GM21447 (cell line): ENCODE results near the gene WDR5B.

ENCODE experiments used
- ATAC-seq: cut with Tn5 transposase; IDR thresholded peaks from one replicate; pipeline ENCODE4 v1.9.1; 2021; ENCODE audit not compliant: unreplicated experiment

Gene WDR5B

DNA sequence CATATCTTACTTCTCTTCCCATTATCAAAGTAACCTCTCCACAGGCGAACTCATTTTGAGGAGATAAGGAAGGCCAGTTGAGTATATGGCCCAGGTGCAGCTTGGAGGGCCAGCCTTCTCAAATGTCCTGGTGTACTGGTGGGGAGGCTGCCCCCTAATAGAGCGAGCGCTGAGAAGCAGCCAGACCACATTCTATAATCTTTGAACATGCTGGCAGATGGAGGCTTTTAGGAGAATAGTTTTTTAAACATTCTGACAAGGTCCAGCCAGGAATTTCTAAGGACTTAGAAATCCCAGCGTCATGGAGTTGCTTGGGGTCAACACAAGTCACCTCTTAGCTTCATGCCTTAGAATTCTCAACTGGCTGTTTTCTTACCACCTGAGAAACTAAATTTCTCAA lies 5.8 kb downstream of the WDR5B start:
- ATAC-seq, result no peak

DNA sequence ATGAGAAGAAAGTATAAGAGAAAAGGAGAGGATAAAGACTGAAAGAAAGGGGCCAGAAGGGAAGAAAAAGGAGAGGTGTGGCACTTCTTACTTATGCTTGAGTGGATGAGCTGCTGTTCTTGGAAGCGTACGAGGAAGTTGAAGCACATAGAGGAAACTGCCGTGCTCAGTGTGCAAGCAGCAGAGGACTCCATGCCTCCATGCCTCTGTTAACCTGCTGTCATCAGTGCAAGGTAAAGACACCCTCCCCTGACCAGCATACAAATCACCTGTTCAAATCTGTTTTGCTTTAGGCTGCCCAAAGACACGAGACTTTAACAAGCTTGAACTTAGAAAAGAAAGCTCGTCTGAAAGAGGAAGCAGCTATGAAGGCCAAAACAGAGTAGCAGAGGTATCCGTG lies 6.4 kb downstream of the WDR5B start:
- ATAC-seq, result no peak

DNA sequence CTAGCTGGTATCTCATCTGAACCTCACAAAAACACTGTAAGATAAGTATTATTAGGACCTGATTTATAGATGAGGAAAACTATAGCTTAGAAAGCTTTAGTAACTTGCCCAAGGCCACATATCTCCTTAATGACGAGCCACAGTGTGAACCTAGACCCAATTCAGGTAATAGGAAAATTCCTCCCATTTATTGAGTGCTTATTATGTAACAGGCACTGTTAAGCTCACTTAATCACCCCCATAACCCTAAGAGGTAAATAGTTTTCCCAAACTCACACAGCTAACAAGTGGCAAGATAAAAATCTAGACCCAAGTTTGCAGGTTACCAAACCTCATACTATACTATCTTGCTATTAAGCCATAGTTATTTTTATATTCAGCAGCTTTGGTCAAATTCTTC lies 7.9 kb downstream of the WDR5B start:
- ATAC-seq, result no peak

DNA sequence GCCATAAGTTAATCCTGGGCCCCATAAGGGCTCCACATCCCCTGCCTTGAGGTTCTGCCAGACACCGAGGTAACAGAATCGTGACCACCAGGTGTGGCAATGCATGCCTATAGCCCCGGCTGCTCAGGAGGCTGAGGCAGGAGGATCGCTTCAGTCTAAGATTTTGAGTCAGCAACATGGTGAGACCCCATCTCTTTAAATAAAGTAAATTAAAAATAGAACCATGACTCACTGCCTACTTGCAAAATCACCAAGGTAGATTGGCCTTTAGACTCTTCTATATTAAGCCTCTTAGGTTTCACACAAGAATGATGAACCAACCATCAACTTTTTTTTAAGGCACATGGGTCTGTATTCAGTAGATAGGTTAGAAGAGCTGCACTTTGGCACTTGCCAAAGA lies 9.7 kb downstream of the WDR5B start:
- no peak for ATAC-seq

DNA sequence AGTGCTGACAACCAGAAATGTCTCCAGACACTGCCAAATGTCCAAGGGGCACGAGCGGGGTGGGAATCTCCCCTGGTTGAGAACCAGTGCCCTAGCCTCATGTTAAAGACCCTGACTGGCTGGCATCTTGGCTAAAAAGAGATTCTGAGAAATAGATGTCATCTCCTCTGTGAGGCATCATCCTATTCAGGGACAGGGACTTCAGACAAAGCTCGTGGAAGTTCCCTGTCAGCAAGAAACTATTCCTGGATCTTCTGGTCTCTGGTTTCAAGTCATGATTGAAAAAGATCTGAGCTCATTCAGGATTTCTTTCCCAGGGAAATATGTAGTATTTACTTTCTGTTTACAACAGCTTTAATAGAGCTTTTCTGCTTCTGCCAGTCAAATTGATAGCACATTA lies 10.8 kb downstream of the WDR5B start:
- no peak for ATAC-seq

DNA sequence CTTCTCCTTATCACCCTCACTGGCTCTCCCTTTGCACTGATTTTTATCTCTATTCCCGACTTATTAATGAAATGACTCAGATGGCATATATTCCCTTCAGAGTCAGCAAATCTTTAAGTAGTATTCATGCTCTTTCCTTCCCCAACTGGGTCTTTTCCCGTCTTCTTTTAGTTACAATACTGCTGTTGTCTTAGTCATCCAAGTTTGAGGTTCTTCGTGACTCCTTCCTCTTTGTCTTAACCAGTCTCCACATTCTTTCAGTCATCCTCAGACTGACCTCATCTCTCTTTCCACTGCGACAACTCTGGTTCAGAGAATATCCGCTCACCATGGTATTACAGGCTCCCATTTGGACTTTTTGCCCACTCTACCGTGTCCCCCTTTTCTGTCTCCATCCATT lies 12.4 kb downstream of the WDR5B start:
- ATAC-seq, result no peak

DNA sequence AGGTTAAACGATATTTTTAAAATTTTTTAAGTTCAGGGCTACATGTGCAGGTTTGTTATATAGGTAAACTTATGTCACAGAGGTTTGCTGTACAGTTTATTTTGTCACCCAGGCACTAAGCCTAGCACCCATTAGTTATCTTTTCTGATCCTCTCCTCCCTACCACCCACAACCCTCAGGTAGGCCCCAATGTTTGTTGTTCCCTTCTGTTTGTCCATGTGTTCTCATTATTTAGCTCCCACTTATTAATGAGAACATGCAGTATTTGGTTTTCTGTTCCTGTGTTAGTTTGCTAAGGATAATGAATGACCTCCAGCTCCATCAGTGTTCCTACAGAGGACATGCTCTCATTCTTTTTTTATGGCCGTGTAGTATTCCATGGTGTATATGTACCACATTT lies 16.9 kb downstream of the WDR5B start:
- ATAC-seq, result no peak

DNA sequence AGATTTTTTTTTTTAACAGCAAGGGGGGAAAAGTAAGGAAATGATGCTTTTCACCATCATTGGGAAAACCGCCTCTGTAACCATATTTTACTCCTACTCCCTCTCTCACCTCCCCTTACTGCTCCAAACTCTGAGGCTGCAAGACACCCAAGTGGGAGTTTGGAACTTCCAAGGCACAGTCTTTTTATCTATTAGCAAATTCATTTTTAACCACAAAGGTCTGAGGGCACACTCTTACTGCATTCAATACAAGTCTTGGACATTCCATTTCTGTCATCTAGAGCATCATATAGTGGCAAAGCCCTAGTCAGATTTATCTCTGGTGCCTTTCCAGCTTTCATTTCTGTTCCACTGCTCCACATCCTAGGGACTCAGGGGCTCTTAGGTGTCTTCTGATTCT lies 18.7 kb downstream of the WDR5B start:
- no peak for ATAC-seq

DNA sequence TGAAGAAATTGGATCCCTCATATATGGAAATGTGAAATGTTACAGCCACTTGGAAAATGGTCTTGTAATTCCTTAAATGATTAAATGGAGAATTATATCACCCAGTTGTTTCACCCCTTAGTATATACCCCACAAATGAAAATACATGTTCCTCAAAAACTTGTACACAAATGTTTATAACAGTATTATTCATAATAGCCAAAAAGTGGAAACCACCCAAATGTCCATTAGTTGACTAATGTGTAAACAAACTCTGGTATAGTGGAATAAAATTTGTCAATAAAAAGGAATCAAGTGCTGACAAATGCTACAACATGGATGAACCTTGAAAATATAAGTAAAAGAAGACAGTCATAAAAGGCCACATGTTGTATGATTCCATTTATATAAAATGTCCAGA lies 19.4 kb downstream of the WDR5B start:
- ATAC-seq, result no peak

DNA sequence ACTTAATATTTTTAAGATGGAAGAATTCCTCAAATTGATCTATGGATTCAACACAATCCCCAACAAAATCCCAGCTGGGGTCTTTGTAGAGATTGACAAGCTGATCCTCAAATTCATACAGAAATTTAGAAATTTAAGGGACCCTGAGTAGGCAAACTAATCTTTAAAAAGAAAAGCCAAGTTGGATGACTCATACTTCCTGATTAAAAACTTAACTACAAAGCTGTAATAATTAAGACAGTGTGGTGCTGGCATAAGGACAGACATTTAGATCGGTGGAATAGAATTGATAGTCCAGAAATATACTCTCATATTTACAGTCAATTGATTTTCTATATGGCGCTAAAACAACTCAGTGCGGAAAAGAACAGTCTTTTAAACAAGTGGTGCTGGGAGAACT lies 20.3 kb downstream of the WDR5B start:
- no peak for ATAC-seq

DNA sequence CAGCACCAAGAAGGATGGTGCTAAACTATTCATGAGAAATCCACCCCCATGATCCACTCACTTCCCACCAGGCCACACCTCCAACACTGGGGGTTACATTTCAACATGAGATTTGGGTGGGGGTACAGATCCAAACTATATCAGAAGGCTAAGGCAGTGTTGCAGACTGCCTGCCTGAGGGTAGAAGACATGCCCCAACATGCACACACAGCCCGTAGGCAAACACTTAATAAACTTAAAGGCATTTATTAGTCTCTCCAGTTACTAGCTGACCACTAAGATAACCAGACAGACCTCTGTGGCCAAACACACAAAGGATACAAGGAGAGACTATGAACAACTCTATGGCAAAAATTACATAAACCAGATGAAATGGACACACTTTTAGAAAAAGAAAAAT lies 21.7 kb downstream of the WDR5B start:
- ATAC-seq, result no peak

DNA sequence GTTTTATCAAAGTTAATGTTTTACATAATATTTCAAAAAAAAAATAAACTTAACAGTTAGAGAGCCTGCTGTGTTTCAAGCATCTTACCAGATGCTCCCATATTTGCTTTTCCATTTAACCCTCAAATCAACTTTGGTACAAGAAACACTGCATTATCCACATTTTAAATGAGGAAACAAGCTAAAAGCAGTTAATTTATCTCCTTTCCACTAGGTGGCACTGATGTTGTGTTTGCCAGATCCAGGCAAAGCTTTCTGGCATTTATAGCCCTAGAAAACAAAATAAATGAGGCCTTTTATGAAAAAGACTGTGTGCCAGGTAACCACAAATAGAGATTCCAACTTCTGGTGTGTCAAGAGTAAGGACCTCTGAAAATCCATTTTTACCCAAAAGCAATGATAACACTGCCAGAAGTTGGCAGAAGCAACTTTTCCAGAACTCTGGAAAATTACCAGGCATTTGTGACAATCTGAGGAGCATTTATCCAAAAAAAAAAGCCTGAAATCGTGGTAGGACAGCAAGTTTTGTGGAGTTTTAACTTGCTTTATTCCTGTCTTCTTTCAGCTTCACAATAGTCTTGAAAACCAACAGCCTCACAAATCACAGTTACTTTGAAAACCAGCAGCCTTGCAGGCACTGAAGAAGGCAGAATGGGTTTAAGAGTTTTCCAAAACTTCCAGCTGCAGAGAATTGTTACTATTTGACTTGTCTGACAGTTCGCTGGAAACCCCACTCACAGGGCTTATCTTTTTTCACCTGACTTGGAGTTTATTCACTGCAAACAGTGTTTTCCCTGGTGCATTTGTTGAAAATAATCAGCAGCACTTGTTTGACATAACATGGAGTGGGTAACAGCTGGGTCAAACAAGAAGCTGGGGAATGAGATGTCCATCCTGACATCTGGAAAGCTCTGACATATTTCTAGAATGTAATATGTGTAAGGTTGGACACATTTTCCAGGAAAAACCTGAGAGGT lies 22.7 kb downstream of the WDR5B start:
- no peak for ATAC-seq

DNA sequence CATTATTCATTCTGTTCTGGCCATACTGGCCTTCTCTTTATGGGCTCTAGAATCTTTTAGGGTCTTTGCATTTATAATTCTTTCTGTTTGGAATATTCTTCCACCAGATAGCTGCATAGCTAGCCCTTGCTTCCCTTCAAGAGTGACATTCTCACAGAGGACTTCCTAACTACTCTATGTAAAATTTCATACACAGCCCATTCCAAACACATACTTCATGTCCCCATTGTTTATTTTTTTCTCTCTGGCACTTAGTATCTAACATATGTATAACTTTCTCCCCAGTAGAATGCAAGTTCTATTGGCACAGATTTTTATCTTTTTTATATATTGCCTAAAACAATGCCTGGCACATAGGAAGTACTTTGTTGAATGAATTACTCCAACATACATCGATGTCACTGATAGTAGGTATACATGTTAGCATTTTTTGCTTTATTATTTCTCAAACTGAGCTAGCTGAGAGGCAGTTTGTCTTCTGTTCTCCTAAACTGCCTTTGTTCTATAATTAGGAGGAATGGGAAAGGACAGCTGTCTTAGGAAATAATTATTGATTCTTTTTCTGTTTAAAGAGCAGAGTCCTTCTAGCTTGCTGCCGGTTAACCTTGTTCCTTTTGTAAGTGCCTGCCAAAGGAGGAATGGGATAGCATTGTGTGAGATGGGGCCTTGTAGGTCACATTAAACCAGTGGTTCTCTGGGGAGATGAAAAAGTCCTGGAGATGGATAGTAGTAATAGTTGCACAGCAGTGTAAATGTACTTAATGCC lies 24.0 kb downstream of the WDR5B start:
- no peak for ATAC-seq

DNA sequence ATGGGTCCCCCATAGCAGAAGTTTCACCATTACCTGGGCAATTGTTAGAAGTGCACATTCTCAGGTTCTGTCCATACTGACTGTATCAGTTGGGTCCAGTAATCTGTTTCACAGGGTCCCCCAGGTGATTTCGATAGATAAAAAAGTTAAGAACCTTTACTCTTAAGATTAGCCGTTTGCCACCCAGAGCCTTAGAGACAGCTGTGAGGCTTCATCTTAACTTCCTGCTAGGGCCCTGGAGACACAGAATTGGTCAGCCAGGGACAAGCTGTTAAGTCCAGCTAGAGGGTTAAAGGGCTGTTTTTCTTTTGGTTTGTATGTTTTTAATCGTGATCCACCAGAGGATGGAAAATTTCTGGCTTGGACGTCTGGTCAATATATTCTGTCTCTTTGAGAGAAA lies 25.2 kb downstream of the WDR5B start:
- ATAC-seq, result no peak

DNA sequence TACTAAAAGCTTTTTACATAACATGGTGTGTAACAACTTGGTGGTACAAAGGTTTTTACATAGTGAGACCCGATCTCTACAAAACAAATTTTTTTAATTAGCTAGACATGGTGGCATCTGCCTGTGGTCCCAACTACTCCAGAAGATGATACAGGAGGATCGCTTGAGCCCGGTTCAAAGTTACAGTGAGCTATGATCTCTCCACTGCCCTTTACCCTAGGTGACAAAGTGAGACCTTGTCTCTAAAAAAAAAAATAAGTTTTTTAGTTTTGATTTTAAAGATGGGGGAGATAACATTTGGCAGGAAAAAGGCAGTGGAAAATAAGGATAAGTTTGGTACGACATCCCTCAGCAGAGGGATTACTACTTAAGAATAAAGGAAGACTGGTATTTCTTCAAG lies 26.0 kb downstream of the WDR5B start:
- ATAC-seq, result no peak

DNA sequence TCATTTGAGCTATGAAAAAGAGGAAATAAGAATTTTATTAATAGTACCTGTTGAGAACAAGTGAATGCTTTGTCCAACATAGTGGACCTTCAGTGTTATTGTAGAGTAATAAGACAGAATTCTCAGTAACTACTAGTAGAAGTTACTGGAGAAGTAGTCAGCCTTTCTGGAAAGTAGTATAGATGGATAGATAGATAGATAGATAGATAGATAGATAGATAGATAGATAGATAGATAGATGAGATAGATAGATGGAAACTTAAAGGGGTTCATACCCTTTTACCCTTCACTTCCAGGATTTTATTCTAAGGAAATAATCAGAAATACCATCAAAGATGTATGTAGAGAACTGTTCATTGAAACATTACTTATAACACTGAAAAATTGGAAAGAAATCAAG lies 26.7 kb downstream of the WDR5B start:
- no peak for ATAC-seq

DNA sequence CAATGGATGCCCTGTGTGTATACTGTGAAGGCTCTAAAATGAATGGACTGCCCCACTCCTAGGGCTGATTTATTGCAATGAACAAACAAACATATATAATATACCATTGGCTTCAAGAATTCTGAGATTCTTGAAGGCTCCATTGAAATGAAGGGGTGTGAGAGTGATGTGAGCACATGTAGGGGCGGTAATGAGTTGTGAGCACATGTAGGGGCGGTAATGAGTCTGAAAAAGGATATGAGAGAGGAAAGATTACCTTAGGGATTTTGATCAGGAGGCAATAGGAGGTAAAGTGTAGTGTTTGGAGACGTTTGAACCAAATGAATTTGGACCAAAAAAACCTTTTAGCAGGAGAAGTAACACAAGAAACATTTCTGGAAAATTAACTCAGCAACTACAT lies 28.2 kb downstream of the WDR5B start:
- ATAC-seq, result no peak

DNA sequence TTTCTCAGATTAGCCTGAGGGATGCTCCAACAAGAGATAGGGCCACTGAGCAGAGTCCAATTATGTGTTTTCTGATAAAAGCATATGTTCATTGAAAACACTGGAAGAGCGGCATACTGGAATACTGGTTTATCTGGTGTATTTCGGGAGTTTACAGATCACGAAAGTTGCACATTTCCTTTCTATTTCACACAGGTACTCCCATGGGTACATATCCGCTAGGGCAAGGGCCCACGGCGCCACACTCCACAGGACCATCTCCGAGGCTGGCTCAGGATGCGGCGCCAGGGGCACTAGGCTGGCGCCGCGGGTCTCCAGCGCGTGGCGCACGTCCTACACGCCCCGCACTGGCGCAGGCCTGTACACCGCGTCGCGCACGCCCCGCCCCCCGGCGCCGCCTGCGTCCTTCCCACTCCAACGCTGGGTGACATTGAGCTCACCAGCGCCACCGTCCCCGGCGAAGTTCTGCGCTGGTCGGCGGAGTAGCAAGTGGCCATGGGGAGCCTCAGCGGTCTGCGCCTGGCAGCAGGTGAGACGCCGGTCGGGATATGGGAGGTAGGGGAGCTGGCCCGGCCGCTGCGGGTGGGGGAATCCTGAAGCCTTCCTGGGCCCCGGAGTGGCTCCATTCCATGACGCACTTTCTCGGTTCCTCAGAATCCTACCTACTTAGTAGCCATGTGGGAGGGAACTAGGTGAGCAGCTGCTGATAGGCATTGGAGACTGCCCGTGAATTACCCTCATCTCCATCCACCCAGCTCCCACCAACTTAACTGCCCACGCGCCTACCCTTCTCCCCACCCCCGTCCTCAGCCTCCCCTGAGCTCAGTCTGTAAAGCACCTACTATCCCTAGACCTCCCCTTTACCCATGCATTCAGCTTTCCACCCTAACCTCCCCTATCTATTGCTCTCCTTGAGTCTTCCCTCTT lies 31.8 kb downstream of the WDR5B start, which contains the start of gene FAM162A:
FAM162A (plus strand) TSS at position 412 of the 927 bp plus-strand sequence; CDS start at position 496, 84 bp downstream.
- peak; percentile 80 for ATAC-seq

DNA sequence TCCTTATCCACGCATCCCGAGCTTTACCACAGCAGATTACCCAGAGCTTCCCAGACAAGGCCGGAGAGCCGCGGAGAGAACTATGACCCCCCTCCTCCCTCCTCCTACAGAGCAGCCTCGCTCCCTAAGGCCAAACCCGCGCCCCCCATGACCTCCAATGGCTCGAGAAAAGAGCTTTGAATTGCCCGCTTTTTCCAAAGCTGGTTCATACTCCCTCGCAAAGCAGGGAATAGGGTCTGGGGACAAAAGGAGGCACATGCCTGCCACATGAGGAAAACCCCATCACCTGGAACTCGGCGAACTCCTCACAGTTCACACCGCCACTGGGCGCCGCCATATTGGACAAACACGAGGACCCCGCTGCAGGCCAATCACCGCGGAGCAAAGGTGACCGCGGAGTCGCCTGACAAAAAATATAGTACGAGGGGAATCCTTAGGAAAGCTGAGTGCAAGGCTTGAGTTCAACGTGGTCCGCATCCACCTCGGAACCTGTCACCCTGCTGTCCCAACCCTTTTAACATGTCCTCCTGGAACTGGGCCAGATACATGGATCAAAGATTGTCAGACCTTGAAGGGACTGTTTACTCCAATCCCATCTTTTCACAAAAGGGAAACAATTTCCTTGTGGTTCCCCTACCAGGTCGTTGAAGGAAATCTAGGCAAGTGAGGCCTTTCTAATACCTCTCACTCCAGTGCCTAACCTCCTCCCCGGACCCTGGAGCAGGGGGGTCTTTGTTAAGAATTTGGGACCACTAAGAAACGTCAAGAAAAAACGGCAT lies 32.8 kb downstream of the WDR5B start, which contains the start of gene MIX23:
MIX23 (minus strand) TSS at position 344 of the 779 bp plus-strand sequence; CDS start at position 337, 7 bp downstream.
- ATAC-seq, result peak; percentile 48

DNA sequence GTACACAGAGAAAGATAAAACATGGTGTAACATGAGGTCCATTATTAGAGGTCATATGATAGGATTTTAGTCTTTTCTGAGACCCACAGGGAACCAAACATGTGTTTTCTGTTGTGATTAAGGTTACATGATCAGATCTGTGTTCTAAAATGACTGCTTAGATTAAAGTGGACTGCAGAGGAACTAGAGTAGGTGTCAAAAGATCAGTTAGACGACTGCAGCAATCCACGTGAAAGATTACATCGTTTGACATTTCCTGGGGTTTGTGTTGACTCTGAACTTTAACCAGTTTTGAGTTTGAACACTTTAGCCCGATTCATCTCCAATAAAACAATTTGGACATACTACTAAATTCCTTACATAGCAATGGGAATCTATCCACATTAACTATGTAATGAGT lies 37.9 kb downstream of the WDR5B start:
- no peak for ATAC-seq
